A549 treated with AZD9567 at 1 μM for 4 hours (cell line): Measurements from ENCODE around the gene CALHM6. TPM values are rescaled to one million over a fixed set of nuclear protein-coding genes. Genes with fewer than 3 reads are reported as not detected.

Source experiments
- total RNA-seq: library from RNA; stranded (reverse); fragments of 200-300 nt; extraction: Qiagen RNA extraction; gene quantifications from 5 replicates; pipeline ENCODE4 v1.2.3, GENCODE V29; 2022; ENCODE audit not compliant: insufficient read depth

CALHM6 gene
- total RNA-seq = 0.29 TPM in 1 of 5 replicates, not detected in the others

DNA sequence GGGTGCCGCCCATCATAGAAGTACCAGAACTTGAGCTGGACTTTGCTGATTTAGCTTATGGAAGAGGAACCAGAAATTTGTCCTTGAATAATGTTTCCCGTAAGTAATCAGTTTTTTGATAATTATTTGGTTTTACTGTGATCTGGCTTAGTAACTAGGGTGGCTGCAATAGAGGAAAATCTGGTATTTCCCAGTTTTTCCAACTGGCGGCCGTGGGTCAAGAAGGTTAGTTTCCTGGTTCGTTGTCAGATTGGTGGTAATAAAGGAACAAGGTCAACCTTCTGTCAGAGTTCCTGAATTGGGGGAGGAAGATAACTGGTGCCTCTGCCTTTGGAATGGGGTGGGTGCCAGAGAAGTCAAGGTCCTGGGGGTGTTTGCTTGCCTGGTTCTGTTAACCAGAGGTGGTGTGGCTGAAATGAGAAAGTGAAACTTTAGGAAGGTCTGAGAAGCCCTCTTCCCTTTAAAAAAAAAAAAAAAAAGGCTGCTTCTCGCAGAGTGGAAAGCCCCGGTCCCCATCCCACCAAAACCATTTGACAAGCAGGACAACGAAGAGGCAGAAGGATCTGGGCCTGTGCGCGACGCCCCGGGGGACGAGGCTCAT, at the start of gene CALHM6:
Gene CALHM6, plus strand, starts transcription at position 45 of the 601 bp plus-strand sequence. Its CDS starts 555 bp downstream, at position 600.

DNA sequence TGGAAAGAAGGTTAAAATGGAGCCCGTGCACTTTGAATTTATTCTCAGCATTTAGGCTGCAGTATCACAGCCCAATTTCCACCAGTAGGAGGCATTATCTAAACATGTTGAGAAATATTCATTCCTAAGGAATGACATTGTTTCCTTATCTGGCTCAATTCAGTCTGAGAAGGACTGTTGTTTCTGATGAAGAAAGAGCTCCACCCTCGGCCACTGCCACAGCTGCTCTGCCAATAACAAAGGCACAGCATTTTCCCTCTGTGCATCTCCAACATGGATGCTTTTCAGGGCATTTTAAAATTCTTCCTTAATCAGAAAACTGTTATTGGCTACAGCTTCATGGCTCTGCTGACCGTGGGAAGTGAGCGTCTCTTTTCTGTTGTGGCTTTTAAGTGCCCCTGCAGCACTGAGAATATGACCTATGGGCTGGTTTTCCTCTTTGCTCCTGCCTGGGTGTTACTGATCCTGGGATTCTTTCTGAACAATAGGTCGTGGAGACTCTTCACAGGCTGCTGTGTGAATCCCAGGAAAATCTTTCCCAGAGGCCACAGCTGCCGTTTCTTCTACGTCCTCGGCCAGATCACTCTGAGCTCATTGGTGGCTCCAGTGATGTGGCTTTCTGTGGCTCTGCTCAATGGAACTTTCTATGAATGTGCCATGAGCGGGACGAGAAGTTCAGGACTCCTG, 50.4 kb downstream of the CALHM6 start, which contains the start of gene CALHM5:
Gene CALHM5, plus strand, starts transcription at position 216 of the 687 bp plus-strand sequence. Its CDS starts 58 bp downstream, at position 274.

Other genes with a start within 250 kb of the CALHM6 start
- 1.2 to 3.2 TPM (median 2.9 TPM) in 5 replicates for gene TSPYL4, start 207.3 kb upstream of the CALHM6 start, total RNA-seq
- gene TSPYL1, start 181.4 kb upstream of the CALHM6 start, total RNA-seq = 26.3 to 29.5 TPM (median 28.8 TPM) in 5 replicates
- gene DSE, start 90.4 kb upstream of the CALHM6 start, total RNA-seq = 12.0 to 17.0 TPM (median 13.7 TPM) in 5 replicates
- gene CALHM5, start 50.3 kb downstream of the CALHM6 start, total RNA-seq = 0.02 to 0.04 TPM (median 0.03 TPM) in 4 of 5 replicates, not detected in the other
- gene TRAPPC3L, start 84.3 kb downstream of the CALHM6 start, total RNA-seq = not detected in 5 replicates
- gene CALHM4, start 92.4 kb downstream of the CALHM6 start, total RNA-seq = 0.07 TPM in 1 of 5 replicates, not detected in the others
- 23.4 to 37.7 TPM (median 36.3 TPM) in 5 replicates for gene RWDD1, start 110.1 kb downstream of the CALHM6 start, total RNA-seq
- 0.11 to 0.24 TPM (median 0.17 TPM) in 4 of 5 replicates, not detected in the other for gene RSPH4A, start 155.1 kb downstream of the CALHM6 start, total RNA-seq
- gene ZUP1, start 207.4 kb downstream of the CALHM6 start, total RNA-seq = 6.9 to 13.9 TPM (median 7.5 TPM) in 5 replicates
- 1.1 to 2.0 TPM (median 1.8 TPM) in 5 replicates for gene KPNA5, start 219.8 kb downstream of the CALHM6 start, total RNA-seq